BLaER1 treated with 17β-estradiol and CSF1 and Interleukin-3, amounts not matched to agents 10 nM and 100 nM (cell line): Measurements from ENCODE around the gene ROR2.
A peak's percentile ranks its signal among the peaks of the same experiment; 100 is the strongest.
"Not testable (repeated sequence)": the region's sequence is repeated elsewhere in the genome, so short reads cannot be mapped to it uniquely, and the experiment has no call there.

Experiments used
- H3K27ac ChIP-seq, 11 experiments: shearing (Covaris generic); formaldehyde crosslinking; 2 replicates each; pipeline ENCODE4 v1.8.1; 2022
- H3K27me3 ChIP-seq, 11 experiments: shearing (Covaris generic); formaldehyde crosslinking; 2 replicates each; pipeline ENCODE4 v1.8.1; 2022
- H3K36me3 ChIP-seq, 11 experiments: shearing (Covaris generic); formaldehyde crosslinking; 2 replicates each; pipeline ENCODE4 v1.8.1; 2022
- H3K4me1 ChIP-seq, 10 experiments: shearing (Covaris generic); formaldehyde crosslinking; 2 replicates each; pipeline ENCODE4 v1.8.1; 2022
- H3K4me2 ChIP-seq, 11 experiments: shearing (Covaris generic); formaldehyde crosslinking; 2 replicates each; pipeline ENCODE4 v1.8.1; 2022
- H3K4me3 ChIP-seq, 10 experiments: shearing (Covaris generic); formaldehyde crosslinking; 2 replicates each; pipeline ENCODE4 v1.8.1; 2022
- H3K9ac ChIP-seq, 11 experiments: shearing (Covaris generic); formaldehyde crosslinking; 2 replicates each; pipeline ENCODE4 v1.8.1; 2022
- H3K9me3 ChIP-seq, 11 experiments: shearing (Covaris generic); formaldehyde crosslinking; replicated peaks in 1 of 11; 2 replicates each; pipeline ENCODE4 v1.8.1; 2022
- H4K20me1 ChIP-seq, 11 experiments: shearing (Covaris generic); formaldehyde crosslinking; 2 replicates each; pipeline ENCODE4 v1.8.1; 2022
- Cebpa-rat ChIP-seq, 11 experiments: shearing (Covaris generic); IDR thresholded peaks; 2 replicates each; pipeline ENCODE4 v1.8.1; 2022

Gene ROR2

DNA sequence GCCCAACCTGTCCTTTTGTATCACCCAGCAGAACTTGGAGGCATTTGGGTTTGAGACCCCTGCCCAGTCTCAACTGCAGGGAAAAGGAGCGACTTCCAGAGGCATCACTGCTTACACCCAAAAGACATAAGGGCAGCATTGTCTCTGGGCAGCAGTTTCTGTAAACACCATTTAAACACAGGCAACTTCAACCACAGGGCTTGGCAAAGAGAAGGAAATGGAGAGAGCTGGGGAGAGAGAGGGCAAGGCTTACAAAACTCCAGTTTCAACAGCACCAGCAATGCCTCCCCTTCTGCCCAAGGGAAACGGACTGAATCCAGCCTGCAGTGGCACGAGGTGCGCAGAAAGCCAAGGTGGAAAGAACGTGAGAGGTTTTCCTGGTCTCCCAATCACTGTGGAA is 147.6 kb downstream of the ROR2 start:
- no peaks in the 10 kb centered on the region for H3K9me3 ChIP-seq
- peaks cover 12 to 25% (median 19%) of the 10 kb centered on the region in 10 experiments for H3K4me1 ChIP-seq
- no peaks in the 10 kb centered on the region for H4K20me1 ChIP-seq
- no peak overlapping the region for H3K4me3 ChIP-seq
- H3K4me2 ChIP-seq, result no peak overlapping the region
- H3K9ac ChIP-seq, result no peak overlapping the region
- no peaks in the 10 kb centered on the region for H3K36me3 ChIP-seq
- H3K27ac ChIP-seq, result no peak overlapping the region
- H3K27me3 ChIP-seq, result no peaks in the 10 kb centered on the region
- no peak for TF ChIP-seq Cebpa-rat (IDR thresholded peaks at IDR 0.05)

DNA sequence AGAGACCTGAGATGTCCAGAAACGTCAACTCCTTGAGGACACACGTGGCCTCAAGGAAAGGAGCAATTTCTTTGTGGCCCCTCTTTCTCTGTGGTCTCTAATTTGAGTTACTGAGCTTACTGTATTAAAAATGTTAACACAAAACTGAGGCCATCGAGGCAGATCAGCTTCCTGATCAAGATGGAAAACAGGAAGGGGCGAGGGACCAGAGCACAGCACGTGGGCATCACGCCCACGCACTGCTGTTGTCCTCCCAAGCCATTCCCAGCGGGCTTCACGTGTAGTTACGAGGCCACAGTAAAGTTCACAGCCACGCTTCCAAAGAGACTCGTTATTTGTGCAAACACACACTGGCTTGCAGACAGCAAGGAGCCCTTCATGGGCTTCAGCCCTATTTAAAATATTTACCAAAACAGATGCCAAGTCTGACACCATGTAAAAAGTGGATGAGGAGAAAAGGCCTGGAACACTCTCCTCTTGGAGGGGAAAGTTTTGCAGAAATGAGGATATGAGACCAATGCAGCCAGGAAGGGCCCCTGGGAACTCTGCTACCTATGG is 149.5 kb downstream of the ROR2 start:
- H3K27me3 ChIP-seq, result no peaks in the 10 kb centered on the region
- no peak overlapping the region for H3K9ac ChIP-seq
- H3K4me1 ChIP-seq, result peaks cover 12 to 25% (median 19%) of the 10 kb centered on the region in 10 experiments
- H3K9me3 ChIP-seq, result no peaks in the 10 kb centered on the region
- no peaks in the 10 kb centered on the region; a peak in 1 of 22 replicates for H4K20me1 ChIP-seq
- TF ChIP-seq Cebpa-rat (IDR thresholded peaks at IDR 0.05), result no peak
- no peak overlapping the region for H3K27ac ChIP-seq
- H3K4me3 ChIP-seq, result no peak overlapping the region
- peak overlapping the region in 6 of 11 experiments; percentile 9 to 37 (median 20); a peak in 5 of 22 replicates for H3K4me2 ChIP-seq
- no peaks in the 10 kb centered on the region for H3K36me3 ChIP-seq

DNA sequence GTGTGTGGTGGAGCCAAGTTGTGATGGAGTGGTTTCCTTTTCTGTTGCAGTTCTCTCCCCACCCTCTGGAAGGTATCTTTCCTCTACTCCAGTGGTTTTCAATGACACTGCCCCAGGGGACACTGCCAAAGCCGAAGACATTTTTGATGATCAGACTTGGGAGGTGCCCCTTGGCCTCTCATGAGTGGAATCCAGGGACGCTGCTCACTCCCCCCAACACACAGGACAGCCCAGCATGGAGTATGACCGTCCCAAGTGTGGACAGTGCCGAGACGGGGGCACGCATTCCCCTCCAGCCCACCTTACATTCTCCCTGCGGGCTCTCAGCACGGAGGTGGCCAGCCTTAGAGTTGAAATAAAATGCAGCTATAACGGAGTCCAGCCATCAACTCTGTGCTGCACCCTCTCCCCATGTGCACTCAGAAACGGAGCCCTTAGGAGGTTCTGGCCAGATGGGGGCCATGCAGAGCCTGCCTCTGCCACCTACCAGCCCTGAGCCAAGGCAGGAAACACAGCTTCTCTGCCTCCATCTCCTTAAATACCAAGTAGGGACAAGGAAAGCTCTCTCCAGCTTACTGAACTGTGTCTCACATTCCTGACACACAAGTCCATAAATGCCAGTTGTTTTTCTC is 150.8 kb downstream of the ROR2 start:
- no peaks in the 10 kb centered on the region for H3K9me3 ChIP-seq
- H3K4me1 ChIP-seq, result peaks cover 12 to 25% (median 19%) of the 10 kb centered on the region in 10 experiments
- peak overlapping the region; percentile 45 to 85 (median 62) for H3K4me2 ChIP-seq
- H3K9ac ChIP-seq, result no peak overlapping the region
- no peak overlapping the region for H3K4me3 ChIP-seq
- H3K27me3 ChIP-seq, result no peaks in the 10 kb centered on the region
- H3K36me3 ChIP-seq, result no peaks in the 10 kb centered on the region
- no peak for TF ChIP-seq Cebpa-rat (IDR thresholded peaks at IDR 0.05)
- H4K20me1 ChIP-seq, result no peaks in the 10 kb centered on the region; a peak in 1 of 22 replicates
- no peak overlapping the region for H3K27ac ChIP-seq

DNA sequence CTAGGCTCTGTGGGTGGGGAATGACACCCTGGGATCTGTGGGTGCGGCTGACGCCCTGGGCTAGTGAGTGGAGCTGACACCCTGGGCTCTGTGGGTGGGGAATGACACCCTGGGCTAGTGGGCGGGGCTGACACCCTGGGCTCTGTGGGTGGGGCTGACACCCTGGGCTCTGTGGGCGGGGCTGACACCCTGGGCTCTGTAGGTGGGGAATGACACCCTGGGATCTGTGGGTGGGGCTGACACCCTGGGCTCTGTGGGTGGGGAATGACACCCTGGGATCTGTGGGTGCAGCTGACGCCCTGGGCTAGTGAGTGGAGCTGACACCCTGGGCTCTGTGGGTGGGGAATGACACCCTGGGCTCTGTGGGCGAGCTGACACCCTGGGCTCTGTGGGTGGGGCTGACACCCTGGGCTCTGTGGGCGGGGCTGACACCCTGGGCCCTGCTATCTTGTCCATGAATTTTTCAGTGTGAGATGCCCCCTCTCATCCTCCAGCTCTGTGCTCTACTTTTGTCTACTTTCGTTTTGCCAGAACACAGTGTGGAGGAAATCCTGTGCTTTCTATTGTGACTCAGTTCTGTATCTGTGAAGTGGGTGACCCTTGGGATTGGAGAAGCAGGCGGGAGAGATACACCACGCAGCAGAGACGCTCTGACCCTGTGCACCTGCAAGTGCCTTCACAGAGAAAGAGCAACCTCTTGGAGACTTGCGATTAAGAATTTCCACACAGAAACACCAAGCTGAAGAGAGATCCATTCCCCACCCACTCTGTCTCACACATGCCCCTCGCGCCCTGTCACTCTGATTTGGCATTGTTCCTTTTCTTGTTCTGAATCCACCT is 151.5 kb downstream of the ROR2 start:
- H3K27ac ChIP-seq, H3K27me3 ChIP-seq, H4K20me1 ChIP-seq, H3K36me3 ChIP-seq, H3K9ac ChIP-seq, H3K9me3 ChIP-seq, H3K4me3 ChIP-seq: not testable (repeated sequence)
- Histone ChIP-seq H3K4me2 (peak overlapping the region; percentile 45 to 85 (median 62)), H3K4me1 (peaks cover 12 to 25% (median 19%) of the 10 kb centered on the region in 10 experiments)

DNA sequence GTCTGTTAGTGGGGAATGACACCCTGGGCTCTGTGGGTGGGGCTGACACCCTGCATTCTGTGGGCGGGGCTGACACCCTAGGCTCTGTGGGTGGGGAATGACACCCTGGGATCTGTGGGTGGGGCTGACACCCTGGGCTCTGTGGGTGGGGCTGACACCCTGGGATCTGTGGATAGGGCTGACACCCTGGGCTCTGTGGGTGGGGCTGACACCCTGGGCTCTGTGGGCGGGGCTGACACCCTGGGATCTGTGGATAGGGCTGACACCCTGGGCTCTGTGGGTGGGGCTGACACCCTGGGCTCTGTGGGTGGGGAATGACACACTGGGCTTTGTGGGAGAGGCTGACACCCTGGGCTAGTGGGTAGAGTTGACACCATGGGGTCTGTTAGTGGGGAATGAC is 152.5 kb downstream of the ROR2 start:
- H3K4me2 ChIP-seq, H3K9me3 ChIP-seq, H3K9ac ChIP-seq, H3K4me3 ChIP-seq, H4K20me1 ChIP-seq, H3K36me3 ChIP-seq, H3K27me3 ChIP-seq, H3K27ac ChIP-seq: not testable (repeated sequence)
- peaks cover 12 to 25% (median 19%) of the 10 kb centered on the region in 10 experiments for H3K4me1 ChIP-seq

DNA sequence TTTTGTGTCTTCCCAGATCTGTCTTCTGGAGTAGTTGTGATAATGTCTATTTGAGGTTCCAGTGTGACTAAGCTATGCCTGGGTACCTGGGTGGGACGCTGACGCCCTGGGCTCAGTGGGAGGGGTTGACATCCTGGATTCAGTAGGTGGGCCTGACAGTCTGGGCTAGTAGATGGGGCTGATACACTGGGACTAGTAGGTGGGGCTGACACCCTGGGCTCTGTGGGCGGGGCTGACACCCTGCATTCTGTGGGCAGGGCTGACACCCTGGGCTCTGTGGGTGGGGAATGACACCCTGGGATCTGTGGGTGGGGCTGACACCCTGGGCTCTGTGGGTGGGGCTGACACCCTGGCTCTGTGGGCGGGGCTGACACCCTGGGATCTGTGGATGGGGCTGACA is 153.5 kb downstream of the ROR2 start:
- H4K20me1 ChIP-seq, H3K27me3 ChIP-seq, H3K36me3 ChIP-seq, H3K4me2 ChIP-seq, H3K9ac ChIP-seq, H3K4me3 ChIP-seq, H3K27ac ChIP-seq, H3K9me3 ChIP-seq: not testable (repeated sequence)
- H3K4me1 ChIP-seq, result peaks cover 12 to 25% (median 19%) of the 10 kb centered on the region in 10 experiments

DNA sequence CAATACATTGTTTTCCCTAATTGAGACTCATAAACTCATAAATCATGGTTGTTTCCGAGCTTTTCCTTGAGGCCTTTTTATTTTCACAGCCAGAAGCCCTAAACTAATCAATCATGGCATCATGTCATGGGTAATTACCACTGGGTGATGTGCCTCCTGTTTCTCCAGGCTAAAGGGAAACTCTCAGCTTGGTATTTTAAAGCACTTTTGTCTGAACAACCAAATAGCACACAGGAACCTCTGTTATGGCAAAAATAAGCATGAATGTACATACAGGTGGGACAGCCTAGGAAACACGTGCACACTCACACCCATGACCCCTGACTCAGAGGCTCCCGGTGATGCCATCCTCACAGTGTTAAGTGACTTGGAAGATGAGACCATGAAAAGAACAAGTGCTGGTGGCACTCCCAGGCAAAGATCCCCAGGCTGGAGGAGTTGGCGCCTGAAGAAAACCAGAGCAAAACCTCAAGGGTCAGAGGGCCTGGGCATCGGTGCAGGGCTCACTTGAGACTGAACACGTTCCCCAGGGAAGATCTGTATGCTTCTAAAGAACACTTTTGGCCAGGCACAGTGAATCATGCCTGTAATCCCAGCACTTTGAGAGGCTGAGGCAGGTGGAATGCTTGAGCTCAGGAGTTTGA is 154.3 kb downstream of the ROR2 start:
- Histone ChIP-seq H3K9me3 (no peaks in the 10 kb centered on the region), H3K4me2 (no peak overlapping the region), H3K9ac (no peak overlapping the region), H3K27me3 (no peaks in the 10 kb centered on the region), H4K20me1 (no peaks in the 10 kb centered on the region; a peak in 1 of 22 replicates), H3K4me1 (peaks cover 12 to 21% (median 19%) of the 10 kb centered on the region in 10 experiments), H3K36me3 (no peaks in the 10 kb centered on the region), H3K27ac (no peak overlapping the region), H3K4me3 (no peak overlapping the region)
- no peak for TF ChIP-seq Cebpa-rat (IDR thresholded peaks at IDR 0.05)

DNA sequence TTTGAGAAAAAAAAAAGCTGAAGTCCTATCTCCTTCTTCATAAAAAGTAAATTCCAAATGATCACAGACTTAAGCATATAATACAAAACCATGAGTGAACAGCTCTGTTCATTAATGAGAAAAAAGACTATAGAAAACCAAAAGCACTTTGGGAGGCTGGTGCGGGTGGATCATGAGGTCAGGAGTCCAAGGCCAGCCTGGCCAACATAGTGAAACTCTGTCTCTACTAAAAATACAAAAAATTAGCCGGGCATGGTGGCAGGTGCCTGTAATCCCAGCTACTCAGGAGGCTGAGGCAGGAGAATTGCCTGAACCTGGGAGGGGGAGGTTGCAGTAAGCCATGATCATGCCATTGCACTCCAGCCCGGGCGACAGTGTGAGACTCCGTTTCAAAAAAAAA is 156.7 kb downstream of the ROR2 start:
- not testable (repeated sequence) for H3K4me1 ChIP-seq, H3K27me3 ChIP-seq, H3K9ac ChIP-seq, H3K4me2 ChIP-seq, H3K27ac ChIP-seq, H3K9me3 ChIP-seq, H3K4me3 ChIP-seq, H4K20me1 ChIP-seq, H3K36me3 ChIP-seq

DNA sequence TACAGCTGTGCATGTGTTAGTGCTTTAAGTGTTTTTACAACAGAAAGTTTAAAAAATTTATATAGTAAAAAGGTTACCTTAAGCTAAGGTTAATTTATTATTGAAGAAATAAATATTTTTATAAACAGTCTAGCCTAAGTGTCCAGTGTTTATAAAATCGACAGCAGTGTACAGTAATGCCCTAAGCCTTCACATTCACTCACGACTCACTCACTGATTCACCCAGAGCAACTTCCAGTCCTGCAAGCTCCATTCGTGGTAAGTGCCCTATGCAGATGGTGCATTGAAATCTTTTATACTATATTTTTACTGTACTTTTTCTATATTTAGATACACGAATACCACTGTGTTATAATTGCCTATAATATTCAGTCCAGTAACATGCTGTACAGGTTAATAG is 159.1 kb downstream of the ROR2 start:
- Histone ChIP-seq H3K27ac (no peak overlapping the region), H3K27me3 (no peaks in the 10 kb centered on the region; a peak in 1 of 22 replicates), H4K20me1 (no peaks in the 10 kb centered on the region)

More for the DNA sequence above, 159.1 kb downstream of the ROR2 start:
- Histone ChIP-seq H3K4me2 (no peak overlapping the region), H3K4me1 (no peaks in the 10 kb centered on the region), H3K36me3 (no peaks in the 10 kb centered on the region), H3K4me3 (no peak overlapping the region), H3K9me3 (peaks cover 4 to 23% (median 15%) of the 10 kb centered on the region in 11 experiments; a peak in 13 of 22 replicates), H3K9ac (no peak overlapping the region)
- TF ChIP-seq Cebpa-rat (IDR thresholded peaks at IDR 0.05), result no peak
